ENCODE results near the gene GPN2.

DNA sequence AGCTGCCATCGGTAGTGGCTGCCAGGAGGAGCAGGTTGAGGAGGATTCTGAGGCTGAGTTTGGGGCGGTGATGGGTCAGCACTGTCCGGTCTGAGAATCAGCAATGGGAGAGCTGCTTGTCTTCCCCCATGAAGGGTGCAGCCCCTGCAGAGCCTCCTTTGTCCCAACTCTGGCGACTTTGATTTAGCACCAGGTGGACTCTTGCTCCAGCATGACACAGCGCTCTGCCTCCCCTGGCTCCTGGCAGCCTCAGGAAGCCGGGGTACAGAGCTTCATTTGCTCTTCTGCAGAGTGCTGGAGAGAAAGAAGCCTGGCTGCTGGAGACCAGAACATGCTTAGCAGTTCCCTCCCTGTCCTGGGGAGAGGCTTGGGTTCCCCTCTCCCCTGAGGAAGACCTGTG, 50.3 kb downstream of the GPN2 start:
- no peak for TF ChIP-seq POLR2A (IDR thresholded peaks at IDR 0.05; ENCODE audit: low read depth)
- TF ChIP-seq EP300 (IDR thresholded peaks at IDR 0.05) = no peak

Data from esophagus muscularis mucosa (tissue), 2 donors.